Duodenal mucosa (tissue), 2 donors: ENCODE results near the gene SDK1.

ENCODE experiments used
- H3K27ac ChIP-seq: one replicate; pipeline ENCODE4 v1.7.0; 2013; ENCODE audit warnings: low read depth, low read length
- H3K27me3 ChIP-seq, 2 donors: one replicate each; pipeline ENCODE4 v1.7.0; 2013; ENCODE audit warnings: low read length in 2 of 2, control low read depth in 1 of 2; ENCODE audit not compliant: insufficient read depth in 2 of 2, control insufficient read depth in 1 of 2
- H3K36me3 ChIP-seq, 2 donors: one replicate each; pipeline ENCODE4 v1.7.0; 2013; ENCODE audit warnings: low read length in 2 of 2, control low read depth in 1 of 2; ENCODE audit not compliant: insufficient read depth in 2 of 2, control insufficient read depth in 1 of 2
- H3K4me1 ChIP-seq, 2 donors: one replicate each; pipeline ENCODE4 v1.7.0; 2013; ENCODE audit warnings: low read length in 2 of 2, control low read depth in 1 of 2; ENCODE audit not compliant: insufficient read depth in 2 of 2, control insufficient read depth in 1 of 2
- H3K4me3 ChIP-seq, 2 donors: one replicate each; pipeline ENCODE4 v1.7.0; 2013; ENCODE audit warnings: low read length in 2 of 2, low read depth in 1 of 2
- H3K9ac ChIP-seq, 2 donors: one replicate each; pipeline ENCODE4 v1.7.0; 2013; ENCODE audit warnings: low read length in 2 of 2, low read depth in 1 of 2
- H3K9me3 ChIP-seq, 2 donors: one replicate each; pipeline ENCODE4 v1.7.0; 2013; ENCODE audit warnings: low read length in 2 of 2, control low read depth in 1 of 2; ENCODE audit not compliant: control insufficient read depth in 1 of 2

SDK1 gene

DNA sequence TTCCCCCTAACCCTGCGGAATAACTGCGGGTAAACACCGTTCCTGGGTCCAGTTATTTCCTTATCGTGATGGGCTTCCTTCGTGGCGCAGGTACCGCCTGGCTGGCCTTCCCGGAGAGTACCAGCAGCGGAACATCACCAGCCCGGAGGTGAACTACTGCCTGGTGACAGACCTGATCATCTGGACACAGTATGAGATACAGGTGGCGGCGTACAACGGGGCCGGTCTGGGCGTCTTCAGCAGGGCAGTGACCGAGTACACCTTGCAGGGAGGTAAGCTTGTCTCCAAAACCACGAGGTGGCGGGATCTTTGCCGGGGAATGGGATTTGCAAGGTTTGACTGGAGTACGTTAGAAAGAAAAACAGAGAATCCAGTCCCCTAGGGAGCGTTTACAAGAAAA lies 716.0 kb downstream of the SDK1 start:
- H3K4me3 ChIP-seq, result no peak overlapping the region
- H3K9ac ChIP-seq, result no peak overlapping the region
- peaks cover 3 to 6% of the 10 kb centered on the region in 2 donors for H3K9me3 ChIP-seq
- no peak overlapping the region for H3K27ac ChIP-seq
- H3K27me3 ChIP-seq, result no peaks in the 10 kb centered on the region
- no peaks in the 10 kb centered on the region for H3K4me1 ChIP-seq
- H3K36me3 ChIP-seq, result no peaks in the 10 kb centered on the region

DNA sequence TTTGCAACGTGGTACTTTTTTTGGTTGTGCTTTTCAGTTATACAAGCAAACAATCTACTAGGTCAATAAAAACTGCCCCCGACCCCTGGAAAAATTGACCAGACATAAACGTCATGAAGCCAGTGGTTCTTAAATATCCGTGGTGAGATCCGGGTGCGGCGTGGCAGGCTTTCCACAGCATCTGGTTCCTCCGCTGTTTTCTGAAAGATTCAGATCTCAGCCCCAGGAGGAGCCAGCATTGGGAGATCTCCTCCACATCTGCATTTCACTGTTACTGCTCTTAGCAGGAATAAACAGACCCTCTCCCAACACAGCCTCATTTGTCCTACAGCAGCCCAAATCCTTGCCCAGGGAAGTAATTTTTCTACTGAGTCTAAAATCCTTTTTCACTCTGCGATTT lies 716.7 kb downstream of the SDK1 start:
- no peak overlapping the region for H3K27ac ChIP-seq
- no peak overlapping the region for H3K4me3 ChIP-seq
- no peaks in the 10 kb centered on the region for H3K4me1 ChIP-seq
- peaks cover 3 to 6% of the 10 kb centered on the region in 2 donors for H3K9me3 ChIP-seq
- no peaks in the 10 kb centered on the region for H3K36me3 ChIP-seq
- H3K27me3 ChIP-seq, result no peaks in the 10 kb centered on the region
- H3K9ac ChIP-seq, result no peak overlapping the region

DNA sequence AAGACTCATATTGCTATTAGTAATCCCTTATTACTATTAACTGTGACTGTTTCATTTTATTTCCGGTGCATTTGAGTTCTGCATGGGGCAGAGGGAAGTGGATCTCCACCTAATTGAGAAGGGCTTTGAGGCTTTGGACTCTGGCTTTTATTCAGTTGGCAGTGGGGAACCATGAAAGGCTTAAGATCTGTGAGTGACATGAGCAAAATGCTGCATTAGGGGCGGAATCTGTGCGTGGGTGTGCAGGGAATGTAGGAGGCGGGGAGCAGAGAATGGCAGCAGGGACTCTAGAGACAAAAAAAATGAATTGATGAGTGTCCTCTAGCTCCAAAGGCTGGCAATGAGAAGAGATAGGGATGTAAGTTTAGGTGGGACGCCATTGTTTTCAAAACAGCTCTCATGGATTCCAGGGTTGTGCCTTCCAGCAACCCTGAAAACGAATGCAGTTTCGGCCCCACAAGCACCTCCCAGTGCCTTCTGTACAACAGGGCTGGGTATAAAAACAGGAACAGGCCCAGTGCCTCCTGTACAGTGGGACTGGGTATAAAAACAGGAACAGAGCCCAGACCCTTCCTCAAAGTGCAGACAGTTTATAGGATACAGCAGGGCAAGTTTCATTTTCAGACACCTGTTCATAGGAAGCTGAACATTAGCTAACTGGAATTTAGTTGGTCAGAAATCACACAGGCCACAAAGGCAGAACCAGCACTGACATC lies 717.7 kb downstream of the SDK1 start:
- H3K9me3 ChIP-seq, result peaks cover 3 to 6% of the 10 kb centered on the region in 2 donors
- H3K4me1 ChIP-seq, result no peaks in the 10 kb centered on the region
- H3K9ac ChIP-seq, result no peak overlapping the region
- H3K27ac ChIP-seq, result no peak overlapping the region
- H3K36me3 ChIP-seq, result no peaks in the 10 kb centered on the region
- H3K4me3 ChIP-seq, result no peak overlapping the region
- no peaks in the 10 kb centered on the region for H3K27me3 ChIP-seq

DNA sequence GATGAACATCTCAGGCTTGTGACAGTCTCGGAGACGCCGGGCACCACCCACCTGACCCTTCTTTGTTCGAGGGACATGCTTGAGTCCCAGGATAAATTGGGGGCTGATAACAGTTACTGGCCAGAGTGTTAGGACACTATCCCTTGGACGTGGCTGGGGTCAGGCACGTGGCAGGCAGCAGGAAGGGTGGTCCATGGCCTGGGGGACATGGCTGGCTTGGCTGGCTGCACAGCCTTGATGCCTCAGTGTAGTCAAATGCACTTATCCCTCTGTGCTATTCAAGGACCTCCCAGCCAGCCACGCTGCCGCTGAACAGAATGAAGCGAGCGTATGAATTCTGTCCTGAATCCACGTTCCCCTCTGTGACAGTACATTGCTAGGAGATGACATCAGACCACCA lies 719.0 kb downstream of the SDK1 start:
- Histone ChIP-seq H3K4me1 (no peaks in the 10 kb centered on the region), H3K9ac (no peak overlapping the region), H3K4me3 (no peak overlapping the region), H3K27ac (no peak overlapping the region), H3K36me3 (no peaks in the 10 kb centered on the region), H3K9me3 (peaks cover 3 to 6% of the 10 kb centered on the region in 2 donors), H3K27me3 (no peaks in the 10 kb centered on the region)

DNA sequence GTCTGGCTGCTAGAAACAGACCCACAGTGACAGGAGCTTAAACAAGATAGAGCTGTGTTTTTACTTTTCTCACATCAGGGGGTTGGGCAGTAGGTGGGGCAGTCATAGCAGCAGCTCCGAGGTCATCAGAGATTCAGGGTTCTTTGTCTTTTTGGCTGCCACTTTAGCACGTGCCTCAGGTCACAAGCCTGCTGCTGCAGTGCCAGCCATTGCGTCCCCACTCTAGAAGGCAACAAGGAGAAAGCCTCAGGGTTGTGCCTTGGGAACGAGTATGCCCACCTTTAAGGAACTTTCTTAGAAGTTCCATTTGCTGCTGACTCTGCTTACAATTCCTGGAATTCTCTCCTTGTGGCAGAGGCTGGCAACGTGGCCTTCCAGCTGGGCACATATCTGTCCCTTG lies 720.4 kb downstream of the SDK1 start:
- no peak overlapping the region for H3K4me3 ChIP-seq

DNA sequence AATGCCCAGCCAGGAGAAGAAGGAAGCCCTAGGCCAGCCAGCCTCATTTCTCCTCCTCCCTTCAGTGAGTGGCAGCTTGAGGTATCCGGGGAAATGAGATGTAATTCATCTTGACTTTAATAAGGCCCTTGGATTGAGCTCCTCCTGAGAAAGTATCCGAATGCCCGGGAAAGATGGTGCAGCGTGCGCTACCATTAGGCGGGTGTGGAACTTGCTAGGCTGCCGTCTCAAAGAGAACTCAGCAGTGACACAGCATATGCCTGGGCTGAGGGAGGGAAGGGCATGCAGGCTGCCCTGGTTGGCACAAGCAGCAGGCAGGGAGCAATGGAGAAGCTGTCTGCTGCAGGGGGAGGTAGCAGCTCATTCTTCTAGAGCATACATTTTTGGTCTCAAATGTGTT lies 721.2 kb downstream of the SDK1 start:
- Histone ChIP-seq H3K27ac (no peak overlapping the region), H3K4me3 (no peak overlapping the region), H3K36me3 (no peaks in the 10 kb centered on the region)

More for the DNA sequence above, 720.4 kb downstream of the SDK1 start:
- no peaks in the 10 kb centered on the region for H3K4me1 ChIP-seq
- no peak overlapping the region for H3K27ac ChIP-seq
- no peaks in the 10 kb centered on the region for H3K27me3 ChIP-seq
- H3K9ac ChIP-seq, result no peak overlapping the region
- peaks cover 3 to 6% of the 10 kb centered on the region in 2 donors for H3K9me3 ChIP-seq
- H3K36me3 ChIP-seq, result no peaks in the 10 kb centered on the region

DNA sequence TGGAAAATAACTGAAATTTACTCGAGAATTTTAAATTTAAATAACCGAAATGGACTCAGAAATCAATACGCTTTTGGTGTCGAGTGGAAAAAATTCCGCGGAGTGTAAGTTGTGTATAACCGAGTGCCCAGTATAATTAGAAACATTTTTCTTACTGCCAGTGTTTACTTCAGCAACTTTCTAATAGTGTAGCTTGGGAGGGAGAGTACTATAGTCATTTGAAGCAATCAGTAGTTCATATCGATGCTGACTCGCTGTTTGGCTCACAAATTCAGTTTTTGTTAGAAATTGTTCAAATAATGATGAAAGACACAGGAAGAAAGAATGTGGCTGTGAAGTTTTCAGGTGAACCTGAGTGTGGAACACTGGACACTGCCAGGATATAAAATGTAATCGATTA lies 722.5 kb downstream of the SDK1 start:
- Histone ChIP-seq H3K4me3 (no peak overlapping the region), H3K9me3 (peaks cover 3 to 6% of the 10 kb centered on the region in 2 donors), H3K27me3 (no peaks in the 10 kb centered on the region), H3K4me1 (no peaks in the 10 kb centered on the region), H3K27ac (no peak overlapping the region), H3K9ac (no peak overlapping the region), H3K36me3 (no peaks in the 10 kb centered on the region)

More for the DNA sequence above, 721.2 kb downstream of the SDK1 start:
- H3K9me3 ChIP-seq, result peaks cover 3 to 6% of the 10 kb centered on the region in 2 donors
- no peaks in the 10 kb centered on the region for H3K4me1 ChIP-seq
- no peak overlapping the region for H3K9ac ChIP-seq
- H3K27me3 ChIP-seq, result no peaks in the 10 kb centered on the region

DNA sequence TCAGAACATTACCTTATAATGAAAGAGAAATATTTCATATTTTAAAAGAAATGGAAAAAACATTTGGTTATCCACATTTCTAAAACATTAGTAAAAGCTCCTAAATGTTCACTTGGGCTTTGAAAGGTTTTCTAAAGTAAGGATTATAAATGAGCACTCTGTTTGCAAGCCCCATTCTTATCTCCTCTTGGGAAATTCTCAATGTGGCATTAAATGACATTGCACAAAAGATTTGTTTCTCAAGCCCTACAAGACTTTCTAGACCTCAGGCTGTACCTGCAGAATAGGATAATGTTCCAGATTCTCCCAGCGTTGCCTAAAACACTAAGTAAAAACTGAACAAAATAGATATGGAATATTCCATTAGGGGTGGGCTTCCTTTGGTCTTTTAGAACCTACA lies 723.1 kb downstream of the SDK1 start:
- Histone ChIP-seq H3K4me3 (no peak overlapping the region), H3K27me3 (no peaks in the 10 kb centered on the region), H3K9ac (no peak overlapping the region), H3K27ac (no peak overlapping the region), H3K36me3 (no peaks in the 10 kb centered on the region), H3K9me3 (peaks cover 1 to 2% of the 10 kb centered on the region in 2 donors), H3K4me1 (no peaks in the 10 kb centered on the region)

DNA sequence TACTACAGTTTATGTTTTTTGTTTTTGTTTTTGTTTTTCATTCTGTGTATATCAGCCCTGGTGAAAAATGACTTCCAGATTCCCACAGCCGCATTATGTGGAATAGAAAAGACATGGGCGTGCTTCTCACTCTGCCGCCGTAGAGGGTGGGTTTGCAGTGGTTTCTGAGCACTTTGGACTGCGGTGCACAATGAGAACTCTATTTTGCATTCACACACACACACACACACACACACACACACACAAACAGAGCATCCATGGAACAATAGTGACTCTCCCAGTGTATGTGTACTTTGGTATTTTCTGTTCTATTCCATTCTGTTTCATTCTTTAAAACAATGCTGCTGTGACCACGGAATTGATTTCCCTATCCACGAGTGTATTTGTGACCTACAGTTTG lies 723.8 kb downstream of the SDK1 start:
- H3K9ac ChIP-seq, result no peak overlapping the region
- no peaks in the 10 kb centered on the region for H3K4me1 ChIP-seq
- H3K27ac ChIP-seq, result no peak overlapping the region
- H3K4me3 ChIP-seq, result no peak overlapping the region
- no peaks in the 10 kb centered on the region for H3K36me3 ChIP-seq
- no peaks in the 10 kb centered on the region for H3K9me3 ChIP-seq
- H3K27me3 ChIP-seq, result no peaks in the 10 kb centered on the region

DNA sequence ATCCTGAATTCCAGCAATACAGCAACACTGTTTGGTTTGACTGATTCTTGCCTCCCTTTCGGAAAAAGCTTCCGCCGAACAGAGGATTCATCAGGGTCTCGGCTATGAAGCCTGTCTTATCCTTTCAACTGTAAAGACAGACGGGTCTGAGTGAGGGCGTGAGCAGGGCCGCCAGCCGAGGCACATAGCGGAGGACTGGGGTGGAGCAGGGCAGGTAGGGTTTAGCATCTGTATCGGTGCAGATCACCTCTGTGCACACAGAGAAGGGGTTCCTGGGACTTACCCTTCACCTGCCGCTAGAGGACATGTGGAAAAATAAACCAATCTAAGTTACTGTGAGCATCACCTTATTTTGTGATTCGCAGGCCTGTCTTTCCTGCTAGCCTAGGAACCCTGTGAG lies 724.2 kb downstream of the SDK1 start:
- no peaks in the 10 kb centered on the region for H3K9me3 ChIP-seq
- H3K27me3 ChIP-seq, result no peaks in the 10 kb centered on the region
- H3K36me3 ChIP-seq, result no peaks in the 10 kb centered on the region
- no peak overlapping the region for H3K4me3 ChIP-seq
- no peak overlapping the region for H3K9ac ChIP-seq
- no peak overlapping the region for H3K27ac ChIP-seq
- H3K4me1 ChIP-seq, result no peaks in the 10 kb centered on the region
